Measurements from ENCODE around the gene RXYLT1.
"Not testable (repeated sequence)": the region's sequence is repeated elsewhere in the genome, so short reads cannot be mapped to it uniquely, and the experiment has no call there.

Gene RXYLT1
- 20.2 to 23.6 reads per million in 2 donors for total RNA-seq

- DNase-seq, result peak; percentile 70
Measured at GRCh38 chr12:63779498-63780481, at the start of gene RXYLT1. Gene RXYLT1 (plus strand): TSS chr12:63779909. CDS start chr12:63779961, 52 bp downstream.

GRCh38 chr12:63732779-63733178, 46.9 kb upstream of the RXYLT1 start:
- not testable (repeated sequence) for DNase-seq

DNA sequence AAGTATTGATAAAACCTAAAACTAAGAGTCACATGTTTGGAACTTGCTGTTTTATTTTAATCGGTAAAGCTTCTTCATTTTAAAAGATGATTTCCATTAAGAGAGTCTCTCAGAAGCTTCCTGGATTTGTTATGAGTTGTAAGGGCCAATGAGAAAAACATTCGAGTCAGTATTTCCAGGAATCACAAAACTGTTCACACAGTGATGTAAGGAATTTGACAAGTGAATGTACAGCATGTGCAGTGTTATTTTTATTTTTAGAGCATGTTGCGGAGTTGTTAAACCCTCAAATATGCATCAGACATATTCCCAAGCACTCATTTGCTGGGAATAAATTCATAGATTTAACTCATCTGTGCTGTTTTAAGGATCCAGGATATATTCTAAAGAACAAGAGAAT, 46.1 kb upstream of the RXYLT1 start:
- not testable (repeated sequence) for DNase-seq

DNA sequence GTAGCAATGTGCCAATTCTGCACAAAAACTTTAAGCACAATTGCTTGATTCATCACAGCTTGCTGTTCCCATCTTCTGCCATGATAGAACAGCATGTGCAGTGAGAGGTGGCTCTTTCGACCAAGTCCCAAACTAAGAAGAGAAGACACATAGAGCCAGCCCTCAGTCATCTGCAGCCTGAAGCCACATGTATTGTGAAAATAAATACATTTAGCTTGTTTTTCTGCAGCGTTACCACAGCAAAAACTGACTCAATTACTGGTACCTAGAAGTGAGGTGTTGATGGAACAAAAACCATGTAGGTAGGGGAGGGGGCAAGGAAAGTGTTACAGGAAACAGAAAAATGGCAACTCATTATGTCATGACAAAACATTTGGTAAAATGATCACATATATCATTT, 39.2 kb upstream of the RXYLT1 start:
- not testable (repeated sequence) for DNase-seq

GRCh38 chr12:63741431-63741830, 38.3 kb upstream of the RXYLT1 start:
- not testable (repeated sequence) for DNase-seq

DNA sequence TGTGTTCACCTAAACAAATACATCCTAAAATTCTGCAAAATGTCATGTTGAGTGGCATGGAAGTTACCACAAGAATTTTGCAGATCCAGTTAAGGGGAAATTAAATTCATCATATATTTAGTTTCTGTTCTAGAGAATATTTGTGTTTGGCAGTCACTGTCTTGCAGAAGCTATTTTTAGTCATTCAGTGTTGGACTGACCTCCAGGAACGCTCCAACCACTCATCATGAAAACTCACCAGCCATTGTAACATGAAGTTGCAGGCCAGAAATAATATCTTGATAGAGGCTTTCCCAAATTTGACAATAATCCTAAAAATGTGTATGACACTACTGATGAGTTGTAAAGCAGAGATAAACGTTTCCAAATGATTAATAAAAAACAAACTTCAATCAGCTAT, 35.6 kb upstream of the RXYLT1 start:
- DNase-seq, result not testable (repeated sequence)

- not testable (repeated sequence) for DNase-seq
Measured at GRCh38 chr12:63746470-63746869, 33.2 kb upstream of the RXYLT1 start.

GRCh38 chr12:63747136-63747535, 32.6 kb upstream of the RXYLT1 start:
- DNase-seq, result not testable (repeated sequence)

DNA sequence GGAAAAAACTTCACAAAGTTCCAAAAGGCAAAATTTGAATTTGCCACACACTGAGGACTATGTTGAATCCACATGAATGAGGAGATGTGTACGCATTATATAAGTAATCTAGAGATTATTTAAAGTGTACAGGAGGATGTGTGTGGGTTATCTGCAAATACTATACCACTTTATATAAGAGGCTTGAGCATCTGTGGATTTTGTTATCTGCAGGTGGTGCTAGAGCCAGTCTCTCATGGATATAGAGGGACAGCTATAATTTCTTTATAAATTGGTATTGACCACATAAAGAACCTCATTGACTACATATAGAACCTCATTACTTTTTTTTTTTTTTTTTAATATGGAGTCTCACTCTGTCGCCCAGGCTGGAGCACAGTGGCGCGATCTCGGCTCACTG, 32.2 kb upstream of the RXYLT1 start:
- no peak for DNase-seq

- DNase-seq, result no peak
Measured at GRCh38 chr12:63752283-63752682, 27.4 kb upstream of the RXYLT1 start.

GRCh38 chr12:63752841-63753240, 26.9 kb upstream of the RXYLT1 start:
- no peak for DNase-seq

DNA sequence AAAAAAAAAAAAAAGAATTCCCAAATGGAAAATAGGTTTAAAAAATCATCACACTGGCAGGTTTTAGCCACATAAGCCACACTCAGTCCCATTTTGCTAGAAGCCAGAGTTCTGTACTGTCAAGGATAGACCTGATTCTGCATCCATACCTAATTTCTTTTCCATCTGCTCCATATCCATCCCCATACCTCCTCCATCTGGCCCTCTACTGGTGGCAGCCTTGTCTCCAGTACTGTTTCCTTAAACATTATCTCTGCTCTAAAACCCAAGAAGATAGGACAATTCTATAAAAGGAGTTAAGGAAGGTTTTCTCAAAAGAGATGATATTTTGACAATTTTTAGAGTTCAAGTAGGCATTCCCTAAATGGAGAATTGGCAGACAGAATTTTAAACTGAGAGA, 26.0 kb upstream of the RXYLT1 start:
- DNase-seq, result no peak

DNA sequence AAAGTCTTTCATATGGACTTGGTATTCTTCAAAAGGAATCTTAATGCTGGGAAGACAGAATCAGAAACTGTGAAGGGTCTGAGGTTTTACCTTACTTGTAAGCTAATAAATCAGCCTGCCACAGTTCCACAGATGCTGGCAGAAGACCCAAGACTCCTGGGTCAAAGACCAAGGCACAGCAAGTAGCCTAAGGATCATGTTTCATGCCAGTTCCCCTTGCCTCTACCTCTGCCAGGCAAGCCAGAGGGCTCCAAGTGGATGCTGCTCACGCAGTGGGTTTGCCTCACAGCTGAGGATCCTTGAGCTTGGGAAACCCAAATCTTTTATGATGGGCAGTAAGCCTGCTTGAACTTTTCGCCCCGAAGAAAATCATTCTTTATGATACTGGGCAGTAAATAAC, 15.2 kb upstream of the RXYLT1 start:
- no peak for DNase-seq

DNA sequence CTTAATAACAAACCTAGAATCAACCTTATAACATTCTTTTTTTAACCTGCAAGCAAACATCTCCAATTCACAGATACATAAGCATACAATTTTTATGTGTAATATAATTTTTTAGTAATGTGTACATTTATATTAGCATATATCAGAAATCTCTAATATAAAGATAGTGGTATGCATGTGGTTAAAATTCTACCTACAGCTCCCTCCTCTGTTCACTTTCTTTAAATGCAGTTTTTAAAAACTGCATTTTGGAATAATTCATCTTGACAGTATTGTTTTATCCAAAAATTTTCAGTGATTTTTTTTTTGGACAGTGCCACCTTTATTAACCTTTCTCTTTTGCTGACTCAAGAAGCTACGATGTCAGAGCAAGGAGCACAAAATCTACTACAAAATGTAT, 13.2 kb upstream of the RXYLT1 start:
- no peak for DNase-seq

- no peak for DNase-seq
Measured at GRCh38 chr12:63770375-63770774, 9.3 kb upstream of the RXYLT1 start.

- DNase-seq, result no peak
Measured at GRCh38 chr12:63777340-63777739, 2.4 kb upstream of the RXYLT1 start.

DNA sequence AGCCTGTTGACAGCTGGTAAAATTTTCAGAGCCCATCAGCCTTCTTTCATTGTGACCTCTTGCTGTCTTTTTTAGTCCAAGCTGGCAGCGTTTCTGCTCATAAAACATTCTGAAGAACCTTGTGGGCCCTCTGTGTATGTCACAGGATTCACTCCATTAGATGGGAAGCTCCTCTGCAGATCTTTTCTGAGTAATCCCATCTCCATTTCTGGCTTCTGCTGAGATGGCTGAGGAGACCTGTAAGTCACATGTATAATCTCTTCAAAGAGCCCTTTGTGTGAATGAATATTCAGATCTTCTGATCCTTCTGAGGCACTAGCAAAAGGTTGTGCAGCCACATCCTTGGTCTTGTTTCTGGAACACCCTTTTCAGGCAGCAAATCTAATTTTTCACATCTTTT, 2.8 kb downstream of the RXYLT1 start:
- no peak for DNase-seq

GRCh38 chr12:63787306-63787705, 7.6 kb downstream of the RXYLT1 start:
- no peak for DNase-seq

GRCh38 chr12:63790608-63790945, 10.9 kb downstream of the RXYLT1 start:
- no peak for DNase-seq

DNA sequence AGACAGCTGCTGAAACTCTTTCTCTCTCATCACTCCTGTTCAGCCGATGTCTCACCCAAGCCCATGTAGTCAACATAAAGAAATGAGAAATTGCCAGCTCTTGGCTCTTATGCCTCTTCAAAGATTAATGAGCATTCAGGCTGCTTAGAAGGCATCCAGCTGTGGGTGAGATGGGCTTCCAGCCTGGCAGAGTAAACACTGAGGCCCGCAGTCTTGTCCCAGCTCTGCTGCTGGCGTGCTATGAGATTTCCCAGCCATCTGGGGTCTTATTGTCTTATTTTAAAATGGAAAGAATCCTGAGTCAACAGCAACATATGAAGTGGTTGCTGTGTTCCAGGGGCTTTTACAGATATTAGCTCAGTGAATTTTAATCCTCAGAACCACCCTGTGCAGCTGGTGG, 12.6 kb downstream of the RXYLT1 start:
- no peak for DNase-seq

GRCh38 chr12:63795032-63795687, 15.5 kb downstream of the RXYLT1 start:
- no peak for DNase-seq

DNA sequence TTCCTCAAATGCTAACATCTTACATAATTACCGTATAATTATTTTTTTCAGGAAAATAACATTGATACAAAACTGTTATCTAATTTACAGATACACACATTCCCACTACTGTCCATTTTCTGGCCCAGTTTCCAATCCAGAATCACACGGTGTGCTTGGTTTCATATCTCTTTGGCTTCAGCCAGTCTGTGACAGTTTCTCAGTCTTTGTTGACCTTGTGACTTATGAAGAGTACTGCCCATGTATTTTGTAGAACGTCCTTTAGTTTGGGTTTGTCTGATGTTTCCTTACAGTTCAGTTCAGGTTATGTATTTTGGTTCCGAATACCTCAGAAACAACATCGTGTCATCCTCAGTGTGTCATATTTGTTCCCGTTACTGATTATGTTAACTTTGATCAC, 16.2 kb downstream of the RXYLT1 start:
- no peak for DNase-seq

DNA sequence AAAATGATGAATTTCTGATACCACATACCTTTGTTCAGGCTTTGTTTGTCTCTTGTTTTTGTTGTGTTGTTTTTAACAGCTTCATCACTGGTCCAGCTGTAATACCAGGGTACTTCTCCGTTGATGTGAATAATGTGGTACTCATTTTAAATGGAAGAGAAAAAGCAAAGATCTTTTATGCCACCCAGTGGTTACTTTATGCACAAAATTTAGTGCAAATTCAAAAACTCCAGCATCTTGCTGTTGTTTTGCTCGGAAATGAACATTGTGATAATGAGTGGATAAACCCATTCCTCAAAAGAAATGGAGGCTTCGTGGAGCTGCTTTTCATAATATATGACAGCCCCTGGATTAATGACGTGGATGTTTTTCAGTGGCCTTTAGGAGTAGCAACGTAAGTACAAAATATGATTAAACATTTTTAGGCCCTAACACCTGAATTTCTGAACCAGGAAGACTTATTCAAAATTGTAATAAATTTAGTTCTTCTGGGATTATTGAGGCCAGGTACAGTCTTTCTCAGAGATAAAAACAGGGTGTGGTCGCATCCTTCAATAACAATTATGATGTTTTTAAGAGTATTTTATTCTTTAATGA, 22.4 kb downstream of the RXYLT1 start:
- DNase-seq, result no peak

DNA sequence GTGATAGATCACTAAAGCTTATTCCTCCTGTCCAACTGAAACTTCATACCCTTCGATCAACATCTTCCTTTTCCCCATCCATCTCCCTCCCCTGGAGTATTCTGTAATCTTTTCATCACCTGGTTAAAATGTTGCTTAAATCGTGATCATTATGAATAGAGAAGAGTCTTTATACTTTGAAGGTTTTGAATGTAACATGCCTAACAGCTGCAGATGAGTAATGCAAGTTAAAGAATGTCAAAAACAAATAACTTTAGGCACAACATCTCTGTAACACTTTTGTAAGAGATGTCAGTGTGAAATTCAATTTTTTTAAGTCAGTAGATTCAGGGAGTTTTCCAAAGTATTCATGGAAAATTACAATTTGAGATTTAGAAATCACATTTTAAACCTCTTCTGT, 25.0 kb downstream of the RXYLT1 start:
- DNase-seq, result no peak
